ENCODE data around the gene ECE2.

Gene ECE2

GRCh38 chr3:184341925-184342324, 66.1 kb downstream of the ECE2 start:
- Histone ChIP-seq H3K27ac (ENCODE audit: extremely low read depth, low read depth, low read length) (no peak overlapping the region), H3K36me3 (ENCODE audit: control insufficient read depth in 2 of 2, insufficient read depth in 1 of 2, low read length in 2 of 2) (peaks cover 0 to 57% of the 10 kb centered on the region in 2 experiments; a peak in 1 of 3 replicates), H3K4me1 (ENCODE audit: control insufficient read depth, insufficient read depth, low read length) (no peaks in the 10 kb centered on the region), H3K4me3 (ENCODE audit: low read depth, low read length) (no peak overlapping the region), H3K9me3 (ENCODE audit: control insufficient read depth, insufficient read depth, low read depth, low read length) (no peaks in the 10 kb centered on the region)
- CTCF ChIA-PET = no interaction called here
- POLR2A ChIA-PET = interaction anchor here (1.1 kb wide), 1 partner anchor 20 kb away, joined by 4 read pairs; no protein-coding TSS in a partner anchor
- no peak for TF ChIP-seq ZNF266 (tag by site-specific recombination; IDR thresholded peaks at IDR 0.05; ENCODE audit: low read depth)
- TF ChIP-seq YY1 (tag by site-specific recombination; IDR thresholded peaks at IDR 0.05) = no peak

All from HEK293 (cell line).